GM12878 (cell line): ENCODE measurements around the gene SNX13.

ENCODE experiments used
- CREM ChIP-seq: IDR thresholded peaks from 2 replicates; pipeline ENCODE4 v1.6.1; 2014; ENCODE audit warnings: antibody characterized with exemption, low read depth
- CTCF ChIP-seq, 3 experiments: IDR thresholded peaks in 2 of 3; conservative IDR thresholded peaks in 1 of 3; 2 replicates each; pipeline ENCODE4 v1.5.1; 2011; ENCODE audit warnings: low read depth in 3 of 3, low read length in 3 of 3, mild to moderate bottlenecking in 3 of 3, control low read depth in 2 of 3, moderate library complexity in 2 of 3, inconsistent platforms in 1 of 3, mixed read lengths in 1 of 3; ENCODE audit not compliant: control insufficient read depth in 2 of 3, insufficient read depth in 1 of 3; ENCODE audit errors: extremely low read depth in 1 of 3
- KAT2A ChIP-seq: conservative IDR thresholded peaks from 2 replicates; pipeline ENCODE4 v1.6.1; 2011; ENCODE audit warnings: low read depth, low read length; ENCODE audit not compliant: control insufficient read depth
- RCOR1 ChIP-seq: conservative IDR thresholded peaks from 2 replicates; pipeline ENCODE4 v1.6.1; 2012; ENCODE audit warnings: low read depth, low read length, improper control_type of control experiment
- SUPT20H ChIP-seq: IDR thresholded peaks from 2 replicates; pipeline ENCODE4 v1.6.1; 2011; ENCODE audit warnings: low read depth, mild to moderate bottlenecking, low read length, moderate library complexity, borderline replicate concordance; ENCODE audit not compliant: control insufficient read depth

GRCh38 chr7:17989546-17989945 lies 49.3 kb upstream of the SNX13 start:
- TF ChIP-seq RCOR1 (no peak), SUPT20H (no peak), CREM (no peak), KAT2A (no peak), CTCF (IDR thresholded peaks at IDR 0.05 in 2 of 3, conservative IDR thresholded peaks at IDR 0.05 in 1 of 3; ENCODE audit: control insufficient read depth in 2 of 3, extremely low read depth in 1 of 3, insufficient read depth in 1 of 3, low read depth in 3 of 3, low read length in 3 of 3) (no peak)
